HG03095 (cell line): ENCODE measurements around the gene SIGLEC8.
"Not testable (repeated sequence)": the region's sequence is repeated elsewhere in the genome, so short reads cannot be mapped to it uniquely, and the experiment has no call there.

Experiments used
- ATAC-seq: cut with Tn5 transposase; IDR thresholded peaks from one replicate; pipeline ENCODE4 v1.9.1; 2021; ENCODE audit warnings: moderate library complexity; ENCODE audit not compliant: unreplicated experiment

Gene SIGLEC8

GRCh38 chr19:51473009-51473707 is 14.9 kb upstream of the SIGLEC8 start:
- no peak for ATAC-seq

GRCh38 chr19:51472607-51473006 is 14.4 kb upstream of the SIGLEC8 start:
- no peak for ATAC-seq

DNA sequence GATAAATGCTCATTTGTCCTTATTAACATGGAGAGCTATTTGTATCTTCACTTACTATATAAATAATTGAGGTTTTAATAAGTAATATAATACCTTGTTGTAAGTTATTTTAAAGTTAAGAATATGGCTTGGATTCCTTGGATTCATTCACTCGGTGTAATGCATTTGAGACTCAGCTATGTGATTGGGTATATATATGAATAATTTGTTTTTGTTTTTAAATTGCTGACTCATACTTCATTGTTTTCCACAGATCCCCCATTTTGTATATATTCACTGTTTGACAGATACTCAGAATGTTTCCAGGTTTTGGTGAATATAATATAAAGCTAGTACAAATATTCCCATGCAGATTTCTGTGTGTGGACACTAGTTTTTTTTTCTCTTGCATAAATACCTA is 13.3 kb upstream of the SIGLEC8 start:
- no peak for ATAC-seq

- no peak for ATAC-seq
These were observed 12.7 kb upstream of the SIGLEC8 start for GRCh38 chr19:51470966-51471365.

GRCh38 chr19:51469629-51470028 is 11.4 kb upstream of the SIGLEC8 start:
- no peak for ATAC-seq

DNA sequence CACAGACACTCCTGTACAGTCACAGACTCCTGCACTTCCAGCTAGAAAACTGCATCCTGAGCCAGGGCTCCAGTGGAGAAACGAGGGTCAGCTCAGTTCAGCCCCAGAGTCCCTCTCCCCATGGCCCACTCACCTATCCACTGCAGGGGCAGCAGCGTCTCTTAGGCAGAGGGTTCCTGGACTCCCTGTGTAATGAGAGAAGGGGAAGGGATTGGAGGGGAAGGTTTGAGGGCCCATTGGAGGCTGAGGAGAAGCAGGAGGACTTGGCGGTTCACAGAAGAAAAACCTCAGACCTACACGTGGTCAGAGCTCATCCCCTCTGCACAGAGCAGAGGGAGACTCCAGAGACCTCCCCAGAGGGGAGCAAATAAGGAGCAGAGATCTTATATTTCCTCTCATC is 10.9 kb upstream of the SIGLEC8 start:
- no peak for ATAC-seq

GRCh38 chr19:51468545-51468920 is 10.3 kb upstream of the SIGLEC8 start:
- ATAC-seq = no peak

DNA sequence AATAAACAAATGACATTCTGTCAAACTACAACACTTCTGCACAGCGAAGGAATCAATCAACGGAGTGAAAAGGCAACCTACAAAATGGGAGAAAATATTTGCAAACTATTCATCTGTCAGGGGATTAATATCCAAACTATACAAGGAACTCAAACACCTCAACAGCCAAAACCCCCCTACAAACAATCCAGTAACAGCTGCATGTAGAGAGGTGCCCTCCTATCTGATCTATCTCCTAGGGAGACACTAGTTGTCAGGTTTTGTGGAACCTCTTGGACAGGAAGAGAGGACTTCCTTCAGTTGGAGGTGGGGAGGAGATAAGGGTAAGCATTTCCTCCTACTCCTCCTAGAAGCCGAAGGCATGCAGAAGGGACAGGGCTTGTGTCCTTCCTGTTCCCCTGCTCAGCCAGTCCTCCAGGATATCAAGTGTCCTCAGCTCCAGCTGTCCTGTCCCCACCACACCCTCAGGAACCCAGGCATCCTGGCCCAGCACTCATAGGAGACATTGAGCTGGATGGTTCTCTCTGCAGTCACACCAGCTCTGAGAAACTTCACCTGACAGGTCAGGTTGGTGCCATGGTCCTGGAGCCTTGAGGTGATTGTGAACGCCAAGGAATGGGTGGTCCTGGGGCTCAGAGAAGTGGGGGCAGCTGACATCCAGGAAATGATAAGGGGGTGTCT is 9.8 kb upstream of the SIGLEC8 start:
- ATAC-seq = no peak

GRCh38 chr19:51466723-51467122 is 8.5 kb upstream of the SIGLEC8 start:
- no peak for ATAC-seq

DNA sequence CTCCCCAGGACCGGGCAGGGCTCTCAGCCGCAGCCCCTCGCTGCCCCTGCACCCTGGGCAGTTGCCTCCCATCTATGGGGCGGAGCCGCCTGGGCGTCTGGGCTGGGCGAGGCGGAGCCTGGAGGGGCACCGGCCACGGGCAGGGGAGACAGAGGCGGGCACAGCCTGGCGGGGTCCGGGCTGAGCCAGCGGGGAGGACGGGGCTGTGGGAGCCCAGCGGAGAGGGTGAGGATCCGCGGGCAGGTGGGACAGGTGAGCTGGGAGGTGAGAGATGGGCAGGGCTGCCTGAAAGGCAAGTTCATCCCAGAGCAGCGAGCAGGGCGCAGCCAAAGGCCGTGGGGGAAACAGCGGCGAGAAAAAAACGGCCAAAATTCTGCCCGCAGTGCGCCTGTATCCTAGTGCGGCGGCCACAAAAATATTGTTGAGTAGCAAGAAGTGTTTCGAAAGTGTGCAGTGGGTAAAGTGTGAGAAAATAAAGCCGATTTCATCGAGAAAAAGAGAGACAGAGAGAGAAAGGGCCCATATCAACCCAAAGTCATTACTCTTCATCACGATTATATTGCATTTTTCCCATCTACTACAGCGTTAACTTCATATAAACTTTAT is 5.8 kb upstream of the SIGLEC8 start:
- ATAC-seq = not testable (repeated sequence)

DNA sequence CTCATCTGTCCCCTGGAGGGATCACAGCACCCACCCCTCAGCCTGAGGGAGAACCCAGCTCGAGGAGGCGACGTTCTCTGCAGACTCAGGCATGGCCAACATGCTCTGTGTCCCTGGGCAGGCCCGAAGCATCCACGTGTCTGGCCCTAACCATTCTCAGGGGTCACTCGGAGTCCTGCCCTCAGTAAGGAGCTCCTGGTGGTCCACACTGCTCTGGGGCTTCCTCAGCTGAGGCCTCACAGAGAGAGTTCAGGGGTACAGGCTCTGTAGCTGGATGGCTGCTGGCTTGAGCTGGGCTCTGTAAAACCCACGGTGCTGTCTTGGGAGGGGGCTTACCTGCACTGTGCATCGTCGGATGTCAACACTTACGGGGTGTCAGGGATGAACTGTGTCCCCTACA is 4.4 kb upstream of the SIGLEC8 start:
- no peak for ATAC-seq

DNA sequence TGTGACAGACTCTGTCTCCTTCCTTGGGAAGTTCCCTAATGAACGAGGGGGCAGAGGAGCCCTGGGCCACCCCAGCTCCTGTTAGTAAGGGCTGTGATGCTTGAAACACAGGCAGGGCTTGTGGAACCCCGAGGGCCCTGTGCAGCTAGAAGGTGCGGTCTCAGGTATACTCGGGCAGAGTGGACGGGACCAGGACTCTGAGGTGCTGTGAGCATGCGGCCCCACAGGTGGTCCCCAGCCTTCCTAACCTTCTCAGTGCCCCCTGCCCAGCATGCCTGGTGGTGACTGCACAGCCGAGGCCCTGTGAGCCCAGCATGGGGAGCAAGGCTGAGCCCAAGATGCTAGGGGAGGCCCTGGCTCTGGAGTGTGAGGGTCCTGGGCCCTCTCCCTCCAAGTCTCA is 4.0 kb upstream of the SIGLEC8 start:
- ATAC-seq = no peak

DNA sequence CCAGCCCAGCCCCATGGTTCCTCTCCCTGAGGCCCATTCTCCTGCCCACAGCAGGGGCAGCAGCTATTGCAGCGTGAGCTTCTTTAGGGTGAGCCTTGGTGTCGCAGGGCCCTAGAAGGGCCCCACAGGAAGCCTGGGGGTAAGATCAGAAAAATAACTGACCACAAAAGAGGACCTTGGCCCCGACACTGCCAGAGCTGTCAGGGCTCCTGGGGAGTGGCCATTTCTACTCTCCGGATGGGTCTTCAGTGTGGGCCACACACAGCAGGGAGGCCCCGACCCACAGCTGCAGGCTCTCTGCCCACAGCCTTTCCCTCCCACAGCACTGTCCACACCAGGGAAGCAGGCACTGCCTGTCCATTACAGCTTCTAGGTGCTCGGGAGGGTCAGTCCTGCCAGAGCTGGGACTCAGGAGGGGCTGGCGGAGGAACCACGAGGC is 3.5 kb upstream of the SIGLEC8 start:
- ATAC-seq = no peak

DNA sequence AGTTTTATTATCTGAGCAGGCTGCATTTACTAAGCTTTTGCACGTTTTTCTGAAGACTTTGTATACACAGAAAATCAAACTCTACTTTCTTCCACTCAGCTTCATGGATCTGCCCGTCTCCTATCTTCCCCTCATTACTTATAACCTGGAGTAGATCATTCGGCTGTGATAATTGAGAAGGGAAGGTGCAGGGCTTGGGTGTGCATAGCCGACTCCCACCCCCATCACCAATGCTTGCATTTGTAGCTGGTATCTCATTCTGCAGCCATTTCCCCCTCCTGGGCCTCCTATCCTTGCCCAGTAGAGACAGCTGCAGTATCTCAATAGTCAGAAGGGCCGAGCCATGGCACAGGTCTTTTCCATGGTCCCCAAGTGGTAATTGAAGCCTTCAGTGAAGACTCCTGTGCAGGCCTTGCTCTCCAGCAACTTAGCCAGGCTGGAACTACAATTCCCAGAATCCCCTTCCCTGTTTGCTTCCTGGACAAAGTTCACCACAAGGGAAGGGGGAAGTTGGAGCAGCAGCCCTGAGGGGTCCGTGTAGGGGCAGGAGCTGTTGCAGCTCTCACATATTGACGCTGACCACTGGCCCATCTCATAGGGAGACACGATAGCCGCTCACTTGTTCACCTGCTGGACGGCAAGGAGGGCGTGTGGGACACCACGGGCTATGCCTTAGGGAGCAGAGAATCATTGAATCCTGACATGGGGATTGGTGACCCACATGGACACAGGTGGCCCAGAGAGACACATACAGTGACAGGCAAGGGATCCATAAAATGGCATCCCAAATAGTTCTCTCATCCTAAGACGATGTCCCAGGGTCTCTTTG is 2.1 kb upstream of the SIGLEC8 start:
- ATAC-seq = no peak

DNA sequence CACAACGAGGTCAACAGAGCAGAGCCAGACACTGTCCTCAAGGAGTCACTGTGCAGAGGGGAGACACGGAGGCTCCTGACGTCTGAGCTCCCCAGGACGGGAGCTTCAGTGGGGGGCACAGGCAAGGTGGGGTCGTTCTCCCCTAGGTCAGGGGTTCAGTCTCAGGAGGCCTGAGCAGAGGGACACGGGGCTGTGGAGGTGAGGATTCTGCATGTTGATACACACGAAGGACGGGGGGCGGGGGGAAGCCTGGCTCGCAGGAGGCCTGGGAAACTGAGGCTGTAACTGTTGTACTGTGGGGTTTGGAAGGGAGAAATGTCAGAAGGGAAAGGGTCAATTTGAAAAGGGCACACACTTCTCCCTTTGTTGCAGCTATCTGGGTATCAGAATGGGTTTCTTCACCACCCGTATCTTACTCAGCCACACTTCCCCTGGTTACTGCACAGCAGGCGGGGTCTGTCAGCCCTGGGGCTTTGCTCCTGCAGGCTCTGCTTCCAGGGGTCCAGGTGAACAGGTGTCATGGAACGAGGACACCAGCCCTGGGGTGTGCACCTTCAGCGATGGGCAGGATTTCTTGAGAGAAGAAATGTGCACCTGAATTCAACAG is 748 bp upstream of the SIGLEC8 start:
- ATAC-seq = no peak

GRCh38 chr19:51457351-51458013 is 772 bp downstream of the SIGLEC8 start:
- ATAC-seq = no peak

- no peak for ATAC-seq
These were observed 1.5 kb downstream of the SIGLEC8 start for GRCh38 chr19:51456541-51457290.

GRCh38 chr19:51450730-51451307 is 7.4 kb downstream of the SIGLEC8 start:
- no peak for ATAC-seq

DNA sequence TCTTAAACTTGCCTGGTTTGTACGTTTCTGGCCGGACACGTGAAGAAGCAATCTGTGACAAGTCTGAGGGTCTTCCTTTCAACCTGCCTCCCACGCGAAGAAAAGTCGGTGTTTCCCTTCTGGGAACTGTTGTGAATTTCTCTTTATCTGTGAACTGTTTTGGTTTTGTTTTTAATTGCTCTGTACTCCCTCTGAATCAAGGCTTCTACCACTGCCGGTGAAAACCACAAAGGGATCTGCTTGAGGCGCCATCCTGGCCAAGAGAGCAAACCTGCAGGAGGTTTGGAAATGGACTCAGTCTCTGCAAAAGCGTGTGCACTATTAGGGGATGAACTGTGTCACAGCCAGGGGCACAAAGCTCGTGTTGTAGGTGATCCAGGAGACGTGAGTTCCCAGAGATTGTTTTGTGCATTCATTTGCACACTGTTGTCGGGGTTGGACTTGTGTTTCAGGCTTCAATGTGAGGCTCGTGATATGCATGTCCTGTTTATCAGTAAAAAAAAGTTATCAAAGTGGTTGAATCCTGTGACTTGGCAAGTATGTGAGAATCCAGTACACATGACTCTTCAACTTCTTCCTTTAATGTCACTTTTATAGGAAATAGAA is 9.7 kb downstream of the SIGLEC8 start:
- no peak for ATAC-seq
